ENCODE measurements around the gene SQOR. TPM values are rescaled to one million over a fixed set of nuclear protein-coding genes. Genes with fewer than 3 reads are reported as not detected.
A peak's percentile ranks its signal among the peaks of the same experiment; 100 is the strongest.

SQOR gene
- total and polyA plus RNA-seq, 9 donors, result 2.1 to 4.6 (median 3.1) TPM

DNA sequence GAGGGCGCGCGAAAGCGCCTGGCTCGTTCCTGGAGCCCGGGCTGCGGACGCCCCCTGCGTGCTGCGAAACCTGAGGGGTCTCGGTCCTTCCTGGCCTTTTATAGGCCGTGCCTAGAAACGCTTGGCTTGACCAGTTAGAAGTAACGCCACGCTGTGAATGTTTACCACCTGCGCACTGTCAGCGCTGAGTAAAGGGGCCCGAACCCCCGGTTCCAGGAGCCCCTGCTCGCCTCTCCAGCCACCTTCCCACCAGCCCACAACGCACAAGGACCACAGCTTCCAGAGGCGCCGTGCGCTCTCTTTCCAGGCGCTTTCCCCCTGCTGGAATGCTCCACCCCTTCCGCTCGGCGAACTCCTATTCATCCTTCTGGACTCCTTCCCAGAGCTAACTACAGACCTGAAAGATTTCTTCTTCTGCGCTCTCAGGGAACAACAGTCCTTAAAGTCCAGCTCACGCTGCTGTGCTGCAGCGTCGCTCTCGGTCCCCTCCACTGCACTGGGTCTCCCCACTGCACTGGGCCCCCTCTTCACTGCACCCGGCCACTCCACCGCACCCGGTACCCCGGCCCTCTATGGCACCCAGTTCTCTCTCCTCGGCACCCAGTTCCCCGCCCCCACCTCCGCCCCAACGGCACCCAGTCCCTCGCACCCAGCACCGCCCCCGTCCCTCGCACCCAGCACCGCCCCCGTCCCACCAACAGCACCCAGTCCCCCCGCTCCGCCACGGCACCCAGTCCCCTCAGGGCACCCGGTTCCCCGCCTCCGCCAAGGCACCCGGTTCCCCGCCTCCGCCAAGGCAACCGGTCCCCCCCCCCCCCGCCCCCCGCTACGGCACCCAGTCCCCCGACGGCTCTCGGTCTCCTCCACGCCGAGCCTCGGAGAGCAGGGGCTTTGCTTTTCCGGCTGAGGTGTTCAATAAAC, 69.8 kb downstream of the SQOR start:
- DNase-seq, result peak; percentile 26
- H3K36me3 ChIP-seq (ENCODE audit: control insufficient read depth, insufficient read depth, low read length), result no peaks in the 10 kb centered on the region
- 4% methylated on average over 45 of the region's 67 CpGs for WGBS (ENCODE audit: insufficient coverage)
- H3K27me3 ChIP-seq (ENCODE audit: control insufficient read depth, insufficient read depth, low read length), result peaks cover 24% of the 10 kb centered on the region
- no peaks in the 10 kb centered on the region for H3K9me3 ChIP-seq (replicated peaks; ENCODE audit: control insufficient read depth, low read depth, low read length)
- no peak overlapping the region for H3K27ac ChIP-seq (ENCODE audit: low read length)
- peaks cover 7% of the 10 kb centered on the region for H3K4me1 ChIP-seq (ENCODE audit: control insufficient read depth, insufficient read depth, low read length)
- H3K4me3 ChIP-seq (ENCODE audit: low read length), result peak overlapping the region; percentile 53

DNA sequence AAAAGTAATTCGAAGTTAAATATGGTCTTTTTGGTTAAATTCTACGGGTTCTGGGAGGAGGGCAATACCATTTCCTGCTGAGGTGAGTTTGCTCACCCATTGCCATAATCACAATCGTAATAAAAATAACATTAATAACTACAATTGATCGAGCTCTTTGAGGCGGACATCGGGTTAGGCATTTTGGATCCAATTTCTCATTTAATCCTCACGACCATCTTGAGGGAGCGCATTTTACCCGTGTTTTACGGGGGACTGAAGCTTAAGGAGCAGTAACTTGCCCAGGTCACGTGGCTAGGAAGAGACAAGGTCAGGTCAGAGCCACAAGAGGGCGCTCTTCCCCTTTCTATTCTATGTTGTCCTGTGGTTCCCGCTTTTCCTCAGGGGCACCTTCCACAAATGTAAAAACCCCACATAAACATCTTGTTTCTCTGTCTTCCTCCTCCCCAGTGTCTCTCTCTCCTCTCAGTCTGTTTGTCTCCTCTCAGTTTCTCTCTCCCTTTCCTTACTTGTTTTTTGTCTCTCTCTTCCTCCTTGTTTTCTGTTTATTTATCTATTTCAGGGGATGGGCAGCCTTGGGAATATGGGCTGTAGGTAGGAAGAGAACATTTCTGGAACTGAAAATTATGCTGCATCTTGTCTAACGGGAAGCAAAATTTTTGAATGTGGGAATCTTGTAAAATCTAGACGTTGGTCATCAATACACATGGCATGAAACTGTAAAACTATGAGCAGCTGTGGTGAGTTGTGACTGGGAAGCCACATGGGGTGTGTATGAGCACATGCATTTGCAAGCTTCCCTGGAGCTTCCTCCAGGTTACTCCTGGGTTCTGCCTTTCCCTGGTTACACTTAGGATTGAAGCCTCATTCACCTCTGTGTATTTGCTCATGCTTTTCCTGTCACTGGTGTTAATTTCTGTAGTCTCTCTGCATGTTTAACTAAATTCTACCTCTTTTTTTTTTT, 71.0 kb downstream of the SQOR start:
- H3K9me3 ChIP-seq (replicated peaks; ENCODE audit: control insufficient read depth, low read depth, low read length), result no peaks in the 10 kb centered on the region
- peaks cover 10% of the 10 kb centered on the region for H3K4me1 ChIP-seq (ENCODE audit: control insufficient read depth, insufficient read depth, low read length)
- H3K36me3 ChIP-seq (ENCODE audit: control insufficient read depth, insufficient read depth, low read length), result no peaks in the 10 kb centered on the region
- H3K4me3 ChIP-seq (ENCODE audit: low read length), result peak overlapping the region; percentile 53
- H3K27me3 ChIP-seq (ENCODE audit: control insufficient read depth, insufficient read depth, low read length), result peaks cover 24% of the 10 kb centered on the region
- H3K27ac ChIP-seq (ENCODE audit: low read length), result no peak overlapping the region
- WGBS (ENCODE audit: insufficient coverage), result 2% methylated on average over 12 of the region's 15 CpGs
- DNase-seq, result peak; percentile 90

- Histone ChIP-seq H3K9me3 (replicated peaks; ENCODE audit: control insufficient read depth, low read depth, low read length) (no peaks in the 10 kb centered on the region), H3K27me3 (ENCODE audit: control insufficient read depth, insufficient read depth, low read length) (peaks cover 2% of the 10 kb centered on the region), H3K4me1 (ENCODE audit: control insufficient read depth, insufficient read depth, low read length) (peaks cover 6% of the 10 kb centered on the region), H3K27ac (ENCODE audit: low read length) (no peak overlapping the region), H3K4me3 (ENCODE audit: low read length) (no peak overlapping the region), H3K36me3 (ENCODE audit: control insufficient read depth, insufficient read depth, low read length) (no peaks in the 10 kb centered on the region)
- WGBS (ENCODE audit: insufficient coverage), result 21% methylated on average over 5 of the region's 6 CpGs
- no peak for DNase-seq
Measured at GRCh38 chr15:45710657-45711056, 75.8 kb downstream of the SQOR start.

DNA sequence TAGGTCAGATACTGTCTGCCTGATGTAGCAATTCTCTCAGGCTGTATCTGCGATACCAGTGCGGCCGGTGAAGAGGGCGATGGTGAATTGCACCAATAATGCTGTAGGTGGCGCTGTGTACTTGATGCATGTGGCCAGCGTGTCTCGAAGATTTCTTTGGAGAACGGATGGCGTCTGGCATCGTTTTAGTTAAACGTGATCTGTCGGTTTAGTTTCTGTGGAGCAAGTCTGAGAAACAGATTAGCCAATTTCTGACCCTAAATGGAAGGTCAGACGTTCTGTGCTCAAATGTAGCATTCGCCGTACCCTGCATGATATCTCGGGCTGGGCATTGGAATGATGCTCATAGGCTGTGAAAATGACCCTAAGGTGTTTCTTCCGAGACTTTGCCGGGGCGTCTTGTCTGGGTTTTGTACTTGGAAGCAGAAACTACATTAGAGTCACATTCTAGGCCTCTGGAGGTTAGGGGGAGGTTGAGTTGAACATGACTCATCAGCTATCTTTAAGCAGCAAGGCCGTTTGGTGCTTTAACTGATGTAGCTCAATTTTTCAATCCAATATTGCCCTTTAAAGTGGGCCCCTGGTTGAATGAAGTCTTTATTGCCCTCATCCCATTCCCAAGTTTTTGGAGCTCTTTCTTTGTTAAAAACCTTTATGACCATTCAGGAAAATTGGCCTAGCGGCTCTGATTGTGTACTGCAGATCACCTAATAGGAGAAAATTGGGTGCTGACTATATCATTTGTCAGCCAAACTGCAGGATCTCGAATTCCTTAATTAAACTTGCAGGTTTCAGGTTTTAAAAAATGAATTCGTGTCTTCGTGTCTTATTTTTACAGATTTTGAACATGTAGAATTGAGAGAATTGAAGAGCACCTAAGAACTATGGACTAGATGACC, 80.0 kb downstream of the SQOR start:
- H3K27me3 ChIP-seq (ENCODE audit: control insufficient read depth, insufficient read depth, low read length), result no peaks in the 10 kb centered on the region
- WGBS (ENCODE audit: insufficient coverage), result 9% methylated on average over 19 of the region's 24 CpGs

GRCh38 chr15:45715528-45715927, 80.7 kb downstream of the SQOR start:
- Histone ChIP-seq H3K27ac (ENCODE audit: low read length) (no peak overlapping the region), H3K27me3 (ENCODE audit: control insufficient read depth, insufficient read depth, low read length) (no peaks in the 10 kb centered on the region), H3K4me1 (ENCODE audit: control insufficient read depth, insufficient read depth, low read length) (peaks cover 6% of the 10 kb centered on the region), H3K9me3 (replicated peaks; ENCODE audit: control insufficient read depth, low read depth, low read length) (no peaks in the 10 kb centered on the region), H3K36me3 (ENCODE audit: control insufficient read depth, insufficient read depth, low read length) (no peaks in the 10 kb centered on the region), H3K4me3 (ENCODE audit: low read length) (no peak overlapping the region)
- peak; percentile 44 for DNase-seq
- WGBS (ENCODE audit: insufficient coverage), result no CpG with 5 or more reads among the region's 1 CpG

More for the DNA sequence above, 80.0 kb downstream of the SQOR start:
- H3K36me3 ChIP-seq (ENCODE audit: control insufficient read depth, insufficient read depth, low read length), result no peaks in the 10 kb centered on the region
- H3K9me3 ChIP-seq (replicated peaks; ENCODE audit: control insufficient read depth, low read depth, low read length), result no peaks in the 10 kb centered on the region
- no peak overlapping the region for H3K4me3 ChIP-seq (ENCODE audit: low read length)
- DNase-seq, result peak; percentile 78
- H3K27ac ChIP-seq (ENCODE audit: low read length), result no peak overlapping the region
- peaks cover 6% of the 10 kb centered on the region for H3K4me1 ChIP-seq (ENCODE audit: control insufficient read depth, insufficient read depth, low read length)

DNA sequence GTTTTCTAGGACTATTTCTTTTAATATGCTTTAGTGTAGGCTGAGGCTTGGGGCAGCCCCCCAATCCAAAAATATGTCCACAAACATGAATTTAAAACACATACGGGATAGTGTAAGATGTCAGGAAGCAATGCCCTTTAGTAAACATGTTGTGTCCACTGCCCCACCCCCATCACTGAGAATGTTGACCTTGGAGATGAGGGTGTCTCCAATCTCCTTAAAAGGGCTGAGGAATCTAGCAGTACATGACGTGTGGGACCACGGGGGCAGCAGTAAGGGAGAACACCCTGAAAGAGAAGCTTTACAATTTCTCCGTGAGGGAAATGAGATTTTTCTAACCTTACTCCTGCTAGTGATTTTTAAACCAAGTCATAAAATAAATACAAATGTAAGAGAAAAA, 84.7 kb downstream of the SQOR start:
- no peak overlapping the region for H3K27ac ChIP-seq (ENCODE audit: low read length)
- no CpG with 5 or more reads among the region's 4 CpGs for WGBS (ENCODE audit: insufficient coverage)
- H3K27me3 ChIP-seq (ENCODE audit: control insufficient read depth, insufficient read depth, low read length), result peaks cover 2% of the 10 kb centered on the region
- DNase-seq, result peak; percentile 23
- H3K4me3 ChIP-seq (ENCODE audit: low read length), result no peak overlapping the region
- no peaks in the 10 kb centered on the region for H3K9me3 ChIP-seq (replicated peaks; ENCODE audit: control insufficient read depth, low read depth, low read length)
- H3K4me1 ChIP-seq (ENCODE audit: control insufficient read depth, insufficient read depth, low read length), result peaks cover 3% of the 10 kb centered on the region
- H3K36me3 ChIP-seq (ENCODE audit: control insufficient read depth, insufficient read depth, low read length), result no peaks in the 10 kb centered on the region

- DNase-seq, result no peak
- no peaks in the 10 kb centered on the region for H3K9me3 ChIP-seq (replicated peaks; ENCODE audit: control insufficient read depth, low read depth, low read length)
- no peak overlapping the region for H3K4me3 ChIP-seq (ENCODE audit: low read length)
- no peak overlapping the region for H3K27ac ChIP-seq (ENCODE audit: low read length)
- H3K4me1 ChIP-seq (ENCODE audit: control insufficient read depth, insufficient read depth, low read length), result no peaks in the 10 kb centered on the region
- peaks cover 2% of the 10 kb centered on the region for H3K27me3 ChIP-seq (ENCODE audit: control insufficient read depth, insufficient read depth, low read length)
- H3K36me3 ChIP-seq (ENCODE audit: control insufficient read depth, insufficient read depth, low read length), result no peaks in the 10 kb centered on the region
Measured at GRCh38 chr15:45720183-45720582, 85.4 kb downstream of the SQOR start.

DNA sequence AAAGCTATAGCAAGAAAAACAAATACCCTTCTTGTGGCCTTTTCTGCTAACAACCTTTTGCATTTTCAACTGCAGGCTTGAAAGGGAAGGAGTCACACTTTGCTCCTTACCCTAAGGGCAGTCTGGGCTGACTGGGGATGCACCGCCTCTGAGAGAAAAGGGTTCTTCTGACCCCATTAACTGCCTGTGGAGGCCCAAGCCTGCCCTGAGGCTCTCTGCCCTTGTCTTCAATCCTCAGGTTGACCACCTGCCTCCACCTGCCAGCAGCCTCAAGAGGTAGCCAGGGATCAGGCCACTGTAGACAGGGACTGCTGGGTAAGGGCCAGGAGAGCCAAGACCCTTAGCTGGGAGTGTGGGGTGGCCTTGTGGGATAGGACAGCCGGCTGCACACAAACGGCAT, 93.8 kb downstream of the SQOR start:
- 49% methylated on average over 2 of the region's 3 CpGs for WGBS (ENCODE audit: insufficient coverage)
- H3K27ac ChIP-seq (ENCODE audit: low read length), result no peak overlapping the region

GRCh38 chr15:45729141-45729540, 94.3 kb downstream of the SQOR start:
- peaks cover 3% of the 10 kb centered on the region for H3K27me3 ChIP-seq (ENCODE audit: control insufficient read depth, insufficient read depth, low read length)
- no peaks in the 10 kb centered on the region for H3K9me3 ChIP-seq (replicated peaks; ENCODE audit: control insufficient read depth, low read depth, low read length)
- no peaks in the 10 kb centered on the region for H3K36me3 ChIP-seq (ENCODE audit: control insufficient read depth, insufficient read depth, low read length)
- no peak overlapping the region for H3K27ac ChIP-seq (ENCODE audit: low read length)
- WGBS (ENCODE audit: insufficient coverage), result 20% methylated on average over 3 of the region's 7 CpGs
- peaks cover 20% of the 10 kb centered on the region for H3K4me1 ChIP-seq (ENCODE audit: control insufficient read depth, insufficient read depth, low read length)
- no peak for DNase-seq
- H3K4me3 ChIP-seq (ENCODE audit: low read length), result no peak overlapping the region

More for the DNA sequence above, 93.8 kb downstream of the SQOR start:
- peaks cover 19% of the 10 kb centered on the region for H3K4me1 ChIP-seq (ENCODE audit: control insufficient read depth, insufficient read depth, low read length)
- no peaks in the 10 kb centered on the region for H3K36me3 ChIP-seq (ENCODE audit: control insufficient read depth, insufficient read depth, low read length)
- no peak for DNase-seq
- H3K27me3 ChIP-seq (ENCODE audit: control insufficient read depth, insufficient read depth, low read length), result peaks cover 3% of the 10 kb centered on the region
- H3K9me3 ChIP-seq (replicated peaks; ENCODE audit: control insufficient read depth, low read depth, low read length), result no peaks in the 10 kb centered on the region
- no peak overlapping the region for H3K4me3 ChIP-seq (ENCODE audit: low read length)

All from muscle of leg (tissue), 11 donors.